Rectal smooth muscle tissue (tissue), 1 donor: ENCODE data around the gene ACP2.

Experiments
- H3K27ac ChIP-seq: one replicate; pipeline ENCODE4 v1.7.0; 2013; ENCODE audit warnings: low read depth, low read length, inconsistent platforms
- H3K27me3 ChIP-seq: one replicate; pipeline ENCODE4 v1.7.0; 2013; ENCODE audit warnings: low read length; ENCODE audit not compliant: control insufficient read depth, insufficient read depth
- H3K36me3 ChIP-seq: one replicate; pipeline ENCODE4 v1.7.0; 2013; ENCODE audit warnings: low read length; ENCODE audit not compliant: control insufficient read depth, insufficient read depth
- H3K4me1 ChIP-seq: one replicate; pipeline ENCODE4 v1.7.0; 2013; ENCODE audit warnings: low read length; ENCODE audit not compliant: control insufficient read depth, insufficient read depth
- H3K4me3 ChIP-seq: one replicate; pipeline ENCODE4 v1.7.0; 2013; ENCODE audit warnings: low read length
- H3K9ac ChIP-seq: one replicate; pipeline ENCODE4 v1.7.0; 2013; ENCODE audit warnings: low read length

ACP2 gene

DNA sequence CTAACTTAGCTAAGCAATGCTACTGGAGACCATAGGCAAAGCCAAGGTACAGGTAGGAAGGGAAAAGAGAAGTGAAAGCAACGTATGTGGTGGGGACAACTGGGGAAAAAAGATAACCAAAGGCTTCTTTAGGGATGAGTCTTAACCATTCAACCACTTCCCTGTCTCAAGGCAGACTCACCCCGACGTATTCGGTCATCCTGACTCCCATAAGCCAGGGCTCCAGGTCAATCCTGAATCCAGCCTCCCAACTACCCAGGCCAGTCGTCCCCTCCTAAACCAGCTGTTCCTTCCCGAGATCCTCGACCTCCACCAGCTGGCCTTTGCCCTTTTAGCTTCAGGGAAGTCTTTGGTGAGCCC lies 330 bp downstream of the ACP2 start:
- Histone ChIP-seq H3K4me1 (peaks cover 12% of the 10 kb centered on the region), H3K27ac (peak overlapping the region; percentile 87), H3K27me3 (no peaks in the 10 kb centered on the region), H3K4me3 (peak overlapping the region; percentile 93), H3K9ac (peak overlapping the region; percentile 73), H3K36me3 (peaks cover 4% of the 10 kb centered on the region)

DNA sequence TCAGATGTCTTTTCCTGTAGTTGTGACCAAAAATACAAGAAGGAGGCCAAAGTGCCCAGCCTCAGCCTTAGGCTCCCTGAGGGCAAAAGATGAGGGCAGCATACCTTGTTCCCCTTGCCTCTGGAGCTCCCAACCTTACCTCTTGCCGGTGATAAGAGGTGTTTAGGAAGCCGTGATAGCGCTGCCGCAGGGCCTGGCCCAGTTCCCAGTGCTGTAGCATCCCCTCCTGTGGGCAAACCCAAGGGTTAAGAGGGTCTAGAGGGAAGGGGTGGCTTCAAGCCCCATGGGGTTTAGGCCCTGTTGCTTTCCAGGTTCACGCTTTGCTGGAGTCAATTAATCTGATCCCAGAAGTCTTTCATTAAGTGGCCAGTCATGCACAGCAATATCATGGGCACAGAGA lies 1.1 kb downstream of the ACP2 start:
- H3K36me3 ChIP-seq = peaks cover 10% of the 10 kb centered on the region
- H3K9ac ChIP-seq = no peak overlapping the region
- H3K4me3 ChIP-seq = peak overlapping the region; percentile 93
- peaks cover 12% of the 10 kb centered on the region for H3K4me1 ChIP-seq
- H3K27me3 ChIP-seq = no peaks in the 10 kb centered on the region
- H3K27ac ChIP-seq = no peak overlapping the region

DNA sequence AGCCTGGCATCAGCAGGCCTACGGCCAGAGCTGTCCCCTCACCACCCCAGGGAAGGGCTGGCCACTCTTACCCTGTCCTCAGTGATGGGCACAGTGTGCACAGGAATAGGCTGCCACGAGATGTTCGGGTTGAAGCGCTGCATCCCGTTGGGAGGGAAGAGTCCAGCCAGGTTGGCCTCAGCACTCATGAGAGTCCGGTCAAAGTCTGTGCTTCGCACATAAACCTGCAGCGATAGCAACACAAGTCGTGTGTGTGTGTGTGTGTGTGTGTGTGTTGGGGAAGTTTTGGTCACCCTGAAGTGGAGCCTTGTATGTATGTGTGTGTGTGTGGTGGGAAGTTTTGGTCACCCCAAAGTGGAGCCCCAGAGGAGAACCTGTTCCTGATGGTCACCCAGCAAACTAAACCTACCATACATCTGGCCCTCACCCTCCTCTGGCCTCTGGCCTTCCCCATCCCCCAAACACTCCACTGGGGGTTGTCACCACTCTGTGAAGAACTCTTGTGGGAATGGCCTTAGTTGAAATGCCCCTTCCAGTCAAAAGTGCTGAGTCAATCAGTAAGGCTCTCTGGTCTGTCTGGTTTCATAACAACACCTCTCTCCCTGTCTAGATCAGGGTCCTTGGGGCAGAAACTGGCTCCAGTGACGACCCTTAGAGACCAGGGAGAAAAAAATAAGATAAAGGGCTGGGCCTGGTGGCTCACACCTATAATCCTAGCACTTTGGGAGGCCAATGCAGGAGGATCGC lies 2.8 kb downstream of the ACP2 start:
- H3K36me3 ChIP-seq = peaks cover 22% of the 10 kb centered on the region
- no peaks in the 10 kb centered on the region for H3K27me3 ChIP-seq
- H3K4me3 ChIP-seq = no peak overlapping the region
- H3K9ac ChIP-seq = no peak overlapping the region
- H3K27ac ChIP-seq = no peak overlapping the region
- H3K4me1 ChIP-seq = peaks cover 12% of the 10 kb centered on the region

DNA sequence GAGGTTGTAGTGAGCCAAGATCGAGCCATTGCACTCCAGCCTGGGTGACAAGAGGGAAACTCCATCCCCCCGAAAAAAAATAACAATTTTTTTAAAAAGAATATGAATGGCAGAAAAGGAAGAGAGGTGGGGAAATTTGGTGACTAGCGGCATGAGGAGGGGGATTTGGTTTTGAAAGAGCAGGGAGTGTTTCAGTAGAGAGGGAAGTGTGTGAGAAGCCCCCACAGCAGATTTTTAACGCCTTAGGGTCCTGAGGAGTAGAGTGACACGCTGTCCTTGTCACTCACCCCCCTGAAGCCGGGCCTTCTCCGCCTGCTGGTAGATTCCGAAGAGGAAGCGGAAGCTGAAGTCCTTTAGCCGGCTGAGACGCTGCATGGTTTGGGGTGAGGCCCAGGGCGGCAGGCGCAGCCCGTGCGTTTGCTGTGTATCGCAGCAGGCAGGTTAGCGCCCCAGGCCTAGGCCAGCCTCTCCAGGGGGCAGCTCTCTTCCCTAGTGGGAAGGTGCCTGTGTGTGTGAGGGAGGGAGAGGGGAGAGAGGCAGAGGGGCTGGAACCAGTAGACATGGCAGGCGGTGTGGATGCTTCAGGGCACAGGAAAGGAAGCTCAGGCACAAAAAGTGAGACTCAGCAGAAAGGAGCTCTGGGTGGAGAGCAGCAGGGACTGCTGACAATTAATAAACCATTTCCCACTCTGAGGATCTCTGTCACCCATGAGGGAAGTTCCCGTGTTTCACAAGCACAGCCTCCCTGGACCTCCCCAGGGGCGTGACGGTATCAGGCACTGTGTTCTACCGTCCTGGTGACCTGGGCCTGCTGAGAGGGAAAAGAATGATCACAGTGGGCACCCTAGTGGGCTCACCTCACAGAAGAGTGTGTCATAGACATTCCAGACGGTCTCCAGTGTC lies 3.9 kb downstream of the ACP2 start:
- H3K36me3 ChIP-seq = peaks cover 27% of the 10 kb centered on the region

DNA sequence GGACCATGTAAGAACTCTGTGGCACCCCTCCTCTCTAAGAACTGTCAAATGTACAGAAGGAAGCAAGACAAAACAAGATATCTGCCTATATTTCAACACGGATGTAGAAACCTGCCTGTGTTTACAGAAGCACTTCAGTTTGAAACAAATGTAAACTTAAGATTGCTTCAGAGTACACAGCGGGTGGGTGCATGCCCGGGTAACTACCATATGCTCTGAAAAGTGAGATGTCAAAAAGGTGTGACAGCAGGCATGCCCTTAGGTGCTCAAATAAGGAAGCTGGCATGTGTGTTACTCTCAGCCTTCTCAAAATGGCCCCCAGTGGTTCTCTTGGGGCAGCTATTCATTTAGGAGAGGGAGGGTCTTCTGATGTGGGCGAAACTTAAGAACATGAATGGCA lies 5.2 kb downstream of the ACP2 start:
- H3K9ac ChIP-seq = no peak overlapping the region
- no peak overlapping the region for H3K27ac ChIP-seq
- peaks cover 34% of the 10 kb centered on the region for H3K36me3 ChIP-seq
- H3K4me3 ChIP-seq = no peak overlapping the region
- no peaks in the 10 kb centered on the region for H3K27me3 ChIP-seq
- H3K4me1 ChIP-seq = peaks cover 9% of the 10 kb centered on the region

More for the DNA sequence above, 3.9 kb downstream of the ACP2 start:
- Histone ChIP-seq H3K4me1 (peaks cover 12% of the 10 kb centered on the region), H3K27ac (no peak overlapping the region), H3K27me3 (no peaks in the 10 kb centered on the region), H3K9ac (no peak overlapping the region), H3K4me3 (no peak overlapping the region)

DNA sequence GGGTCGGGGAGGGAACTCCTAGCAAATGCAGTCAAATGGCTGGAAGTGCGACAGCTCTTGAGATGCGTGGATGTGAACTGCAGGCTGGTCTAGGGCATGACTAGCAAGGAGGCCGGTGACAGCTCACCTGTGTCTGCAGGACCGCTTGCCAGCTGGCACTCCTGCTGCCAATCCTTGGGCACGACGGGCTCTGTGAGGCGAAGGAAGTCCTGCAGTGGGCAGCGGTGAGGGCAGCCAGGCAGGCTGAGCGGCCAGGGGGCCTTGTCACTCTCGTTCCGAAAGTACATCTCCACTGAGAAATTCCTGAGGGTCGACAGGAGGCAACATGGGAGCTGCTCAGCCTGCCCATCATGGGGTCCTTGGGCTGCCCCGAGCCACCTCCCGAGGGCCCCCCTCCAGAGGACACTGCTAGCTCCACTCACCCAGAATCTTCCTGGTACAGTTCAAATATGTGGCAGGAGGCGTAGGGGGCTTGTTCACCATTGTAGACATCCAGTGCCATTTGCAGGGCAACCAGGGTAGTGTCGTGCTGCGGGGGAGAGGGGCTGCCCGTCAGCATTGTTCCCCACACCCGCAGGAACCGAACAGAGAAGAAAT lies 5.9 kb downstream of the ACP2 start:
- no peaks in the 10 kb centered on the region for H3K27me3 ChIP-seq
- H3K4me3 ChIP-seq = no peak overlapping the region
- peaks cover 4% of the 10 kb centered on the region for H3K4me1 ChIP-seq
- no peak overlapping the region for H3K27ac ChIP-seq
- no peak overlapping the region for H3K9ac ChIP-seq
- H3K36me3 ChIP-seq = peaks cover 34% of the 10 kb centered on the region

DNA sequence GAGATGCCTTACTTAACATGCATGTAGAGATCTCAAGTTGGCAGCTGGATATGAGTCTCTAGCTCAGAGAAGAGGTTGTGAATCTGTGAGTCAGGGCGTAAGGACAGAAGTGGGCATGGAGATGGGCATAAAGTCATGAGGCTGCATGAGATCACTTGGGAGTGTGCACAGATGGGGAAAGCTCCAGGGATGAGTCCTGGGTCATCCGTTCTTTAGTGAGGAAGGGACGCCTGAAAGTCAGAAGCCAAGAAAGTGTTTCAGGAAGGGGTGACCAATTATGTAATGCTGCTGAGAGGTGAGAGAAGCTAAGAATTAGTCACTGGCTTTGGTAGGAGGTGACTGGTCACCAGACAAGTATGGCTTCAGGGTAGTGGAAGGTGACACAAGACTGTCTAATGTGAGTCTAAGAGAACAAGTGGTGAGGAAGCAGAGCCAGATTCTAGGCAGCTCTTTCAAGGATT lies 6.7 kb downstream of the ACP2 start:
- H3K4me3 ChIP-seq = no peak overlapping the region
- H3K4me1 ChIP-seq = no peaks in the 10 kb centered on the region
- H3K36me3 ChIP-seq = peaks cover 34% of the 10 kb centered on the region
- H3K27me3 ChIP-seq = no peaks in the 10 kb centered on the region
- H3K27ac ChIP-seq = no peak overlapping the region
- H3K9ac ChIP-seq = no peak overlapping the region

DNA sequence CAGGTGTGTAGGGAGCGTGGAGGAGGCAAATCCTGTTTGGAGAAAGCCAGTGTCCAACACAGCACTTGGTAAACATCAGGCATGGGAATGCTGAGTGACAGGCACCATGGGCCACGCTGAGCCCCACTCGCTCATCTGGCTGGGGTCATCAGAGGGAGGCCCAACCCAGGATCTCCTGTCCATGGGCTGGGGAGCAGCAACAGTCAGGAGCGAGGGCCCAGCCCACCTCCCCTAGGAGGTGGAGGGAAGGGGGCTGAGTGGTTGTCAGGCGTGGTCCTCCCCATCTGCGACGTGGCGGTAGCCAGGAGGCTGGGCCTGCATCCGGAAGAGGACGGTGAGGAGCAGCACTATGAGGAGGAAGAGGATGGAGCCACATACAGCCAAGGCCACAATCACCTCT lies 8.8 kb downstream of the ACP2 start:
- no peak overlapping the region for H3K27ac ChIP-seq
- H3K36me3 ChIP-seq = peaks cover 33% of the 10 kb centered on the region
- no peaks in the 10 kb centered on the region for H3K27me3 ChIP-seq
- H3K9ac ChIP-seq = no peak overlapping the region
- H3K4me3 ChIP-seq = no peak overlapping the region
- H3K4me1 ChIP-seq = no peaks in the 10 kb centered on the region

DNA sequence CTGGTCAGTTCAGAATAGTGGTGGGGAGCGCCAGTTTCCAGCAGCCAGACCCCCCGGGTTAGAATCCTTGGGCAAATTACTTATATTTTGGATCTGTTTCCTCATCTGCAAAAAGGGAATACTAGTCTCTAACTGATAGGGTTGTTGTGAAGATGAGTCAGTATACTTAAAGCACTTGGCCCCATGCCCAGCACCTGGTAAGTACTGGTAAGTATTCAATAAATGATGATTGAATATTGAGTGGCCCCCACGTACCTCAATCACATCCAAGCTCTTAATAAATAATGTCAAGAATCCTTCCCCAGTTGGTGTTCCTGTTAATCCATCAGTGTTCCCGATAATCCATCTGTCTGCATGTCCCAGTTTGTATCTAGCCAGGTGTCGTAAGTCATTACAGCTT lies 12.1 kb downstream of the ACP2 start:
- Histone ChIP-seq H3K27me3 (no peaks in the 10 kb centered on the region), H3K36me3 (peaks cover 16% of the 10 kb centered on the region), H3K4me3 (no peak overlapping the region), H3K9ac (no peak overlapping the region), H3K27ac (no peak overlapping the region), H3K4me1 (no peaks in the 10 kb centered on the region)

DNA sequence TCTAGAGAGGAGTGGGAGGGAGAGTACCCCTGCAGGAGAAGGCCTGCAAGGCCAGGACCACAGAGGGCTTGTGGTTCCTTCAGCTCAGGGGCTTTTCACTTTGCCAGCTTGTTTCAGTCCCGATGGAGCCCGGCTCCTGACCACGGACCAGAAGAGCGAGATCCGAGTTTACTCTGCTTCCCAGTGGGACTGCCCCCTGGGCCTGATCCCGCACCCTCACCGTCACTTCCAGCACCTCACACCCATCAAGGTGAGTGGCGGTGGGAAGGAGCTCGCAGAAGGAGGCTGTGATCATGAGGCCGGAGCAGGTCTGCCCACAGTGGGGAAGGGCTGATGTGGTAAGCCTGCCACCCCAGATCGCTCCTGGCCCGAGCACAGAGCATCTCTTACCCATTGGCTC lies 13.5 kb downstream of the ACP2 start:
- H3K27ac ChIP-seq = peak overlapping the region; percentile 42
- H3K4me1 ChIP-seq = no peaks in the 10 kb centered on the region
- no peak overlapping the region for H3K4me3 ChIP-seq
- H3K27me3 ChIP-seq = no peaks in the 10 kb centered on the region
- peaks cover 14% of the 10 kb centered on the region for H3K36me3 ChIP-seq
- no peak overlapping the region for H3K9ac ChIP-seq

DNA sequence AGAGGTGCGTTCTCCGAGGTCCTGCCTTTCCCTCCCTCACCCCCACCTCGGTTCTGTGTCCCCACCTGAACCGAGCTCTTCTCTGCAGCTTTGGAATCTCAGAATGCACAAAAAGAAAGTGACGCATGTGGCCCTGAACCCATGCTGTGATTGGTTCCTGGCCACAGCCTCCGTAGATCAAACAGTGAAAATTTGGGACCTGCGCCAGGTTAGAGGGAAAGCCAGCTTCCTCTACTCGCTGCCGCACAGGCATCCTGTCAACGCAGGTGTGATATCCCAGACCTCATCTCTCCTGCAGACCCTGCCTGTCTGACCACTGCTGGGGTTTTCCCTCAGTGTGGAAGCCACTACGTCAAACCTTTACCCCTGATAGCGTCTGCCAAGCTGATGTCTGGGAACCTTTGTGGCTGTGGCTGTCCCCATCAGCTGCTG lies 13.9 kb downstream of the ACP2 start:
- H3K4me1 ChIP-seq = no peaks in the 10 kb centered on the region
- no peaks in the 10 kb centered on the region for H3K27me3 ChIP-seq
- peak overlapping the region; percentile 42 for H3K27ac ChIP-seq
- H3K36me3 ChIP-seq = peaks cover 10% of the 10 kb centered on the region
- no peak overlapping the region for H3K9ac ChIP-seq
- H3K4me3 ChIP-seq = peak overlapping the region; percentile 32

DNA sequence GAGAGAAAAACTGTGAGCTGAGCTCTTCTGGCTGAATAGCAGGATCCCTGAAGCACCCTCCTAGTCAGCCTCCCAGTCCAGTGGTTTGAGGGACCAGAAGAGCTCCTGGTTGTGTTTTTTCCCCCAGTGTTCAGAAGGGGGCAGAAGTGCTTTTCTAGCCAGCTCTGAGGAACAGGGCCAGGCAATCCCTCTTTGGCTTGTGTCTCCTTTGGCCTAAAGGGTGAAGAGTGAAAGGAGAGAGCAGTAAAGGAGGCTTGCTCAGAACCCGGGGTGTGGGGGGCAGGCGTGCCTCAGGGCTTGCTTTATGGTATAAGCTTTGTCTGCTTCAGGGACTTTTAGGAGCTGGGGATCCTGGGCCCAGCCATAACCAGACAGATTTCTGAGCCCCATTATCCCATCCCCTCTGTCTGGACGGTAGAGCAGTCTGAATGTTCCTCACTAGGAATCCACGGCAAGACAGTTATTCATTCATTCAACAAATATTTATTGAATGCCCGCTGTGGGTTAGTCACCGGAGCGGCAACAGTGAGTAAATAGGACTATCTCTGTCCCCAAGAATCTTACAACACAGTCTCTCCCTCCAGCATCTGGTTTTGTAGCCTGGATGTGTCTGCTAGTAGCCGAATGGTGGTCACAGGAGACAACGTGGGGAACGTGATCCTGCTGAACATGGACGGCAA lies 14.5 kb downstream of the ACP2 start:
- Histone ChIP-seq H3K27ac (peak overlapping the region; percentile 42), H3K27me3 (no peaks in the 10 kb centered on the region), H3K36me3 (peaks cover 4% of the 10 kb centered on the region), H3K9ac (no peak overlapping the region), H3K4me1 (no peaks in the 10 kb centered on the region), H3K4me3 (peak overlapping the region; percentile 32)
